BJ (cell line): ENCODE measurements around the gene ANKS1A. TPM values are rescaled to one million over a fixed set of nuclear protein-coding genes. Genes with fewer than 3 reads are reported as not detected.

Experiments
- CTCF ChIA-PET: fragments of 350-600 bp; formaldehyde crosslinking; extraction: SDS; loops from one replicate; lab custom pipeline; 2021; ENCODE audit warnings: antibody characterized with exemption, inconsistent platforms; lab: Yijun Ruan, JAX
- POLR2A ChIA-PET: fragments of 300-600 bp; sonication (Branson Sonifier 250); formaldehyde crosslinking; extraction: SDS; loops from one replicate; lab custom pipeline; 2021; ENCODE audit warnings: antibody characterized with exemption; lab: Charles Lee
- DNase-seq: peaks from one replicate; pipeline ENCODE4 v3.0.0-alpha.2; 2011; ENCODE audit warnings: low read depth
- H3K27me3 ChIP-seq: 2 replicates; pipeline ENCODE4 v1.6.0; 2011; ENCODE audit warnings: low read length; ENCODE audit not compliant: control insufficient read depth, insufficient read depth
- H3K36me3 ChIP-seq: 2 replicates; pipeline ENCODE4 v1.5.1; 2011; ENCODE audit warnings: low read length; ENCODE audit not compliant: control insufficient read depth, insufficient read depth
- H3K4me3 ChIP-seq: 2 replicates; pipeline ENCODE4 v1.5.1; 2011; ENCODE audit warnings: low read depth, mild to moderate bottlenecking, control low read depth, low read length
- polyA plus RNA-seq: library from polyadenylated mRNA; depleted of rRNA; stranded (reverse); fragments of >200 nt; gene quantifications from 2 replicates; pipeline ENCODE4 v1.2.3, GENCODE V29; 2011
- TF ChIP-seq, protein P1 (sequence below): IDR thresholded peaks from 2 replicates; pipeline ENCODE4 v1.5.1; 2011; ENCODE audit warnings: low read depth, mild to moderate bottlenecking, control low read depth, inconsistent platforms, low read length, moderate library complexity; ENCODE audit not compliant: insufficient read depth

ANKS1A gene
- polyA plus RNA-seq, 1 experiment: 4.2 TPM

DNA sequence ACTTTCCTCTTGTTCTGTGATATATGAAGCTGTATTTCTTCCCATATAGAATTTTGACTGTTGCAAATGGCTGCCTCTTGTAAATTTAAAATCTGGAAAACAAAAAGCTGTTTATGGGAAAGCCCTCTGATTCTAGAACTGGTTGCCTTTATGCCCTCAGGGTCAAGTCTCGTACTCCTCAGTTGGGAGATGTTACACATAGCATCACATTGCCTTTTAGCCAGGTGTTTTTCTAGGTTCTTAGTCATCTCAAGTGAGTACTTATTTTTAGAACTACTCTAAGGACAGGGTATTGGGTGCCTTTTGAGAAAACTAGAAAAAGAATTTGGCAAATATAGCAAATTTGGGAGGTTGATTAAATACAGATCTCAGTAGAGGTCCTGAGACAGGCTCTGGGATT, 58.5 kb downstream of the ANKS1A start:
- POLR2A ChIA-PET: no interaction called here
- no peaks in the 10 kb centered on the region for H3K36me3 ChIP-seq
- no peak for DNase-seq
- TF ChIP-seq, protein P1, sequence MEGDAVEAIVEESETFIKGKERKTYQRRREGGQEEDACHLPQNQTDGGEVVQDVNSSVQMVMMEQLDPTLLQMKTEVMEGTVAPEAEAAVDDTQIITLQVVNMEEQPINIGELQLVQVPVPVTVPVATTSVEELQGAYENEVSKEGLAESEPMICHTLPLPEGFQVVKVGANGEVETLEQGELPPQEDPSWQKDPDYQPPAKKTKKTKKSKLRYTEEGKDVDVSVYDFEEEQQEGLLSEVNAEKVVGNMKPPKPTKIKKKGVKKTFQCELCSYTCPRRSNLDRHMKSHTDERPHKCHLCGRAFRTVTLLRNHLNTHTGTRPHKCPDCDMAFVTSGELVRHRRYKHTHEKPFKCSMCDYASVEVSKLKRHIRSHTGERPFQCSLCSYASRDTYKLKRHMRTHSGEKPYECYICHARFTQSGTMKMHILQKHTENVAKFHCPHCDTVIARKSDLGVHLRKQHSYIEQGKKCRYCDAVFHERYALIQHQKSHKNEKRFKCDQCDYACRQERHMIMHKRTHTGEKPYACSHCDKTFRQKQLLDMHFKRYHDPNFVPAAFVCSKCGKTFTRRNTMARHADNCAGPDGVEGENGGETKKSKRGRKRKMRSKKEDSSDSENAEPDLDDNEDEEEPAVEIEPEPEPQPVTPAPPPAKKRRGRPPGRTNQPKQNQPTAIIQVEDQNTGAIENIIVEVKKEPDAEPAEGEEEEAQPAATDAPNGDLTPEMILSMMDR: no peak
- CTCF ChIA-PET: no interaction called here
- no peaks in the 10 kb centered on the region for H3K27me3 ChIP-seq
- no peak overlapping the region for H3K4me3 ChIP-seq

DNA sequence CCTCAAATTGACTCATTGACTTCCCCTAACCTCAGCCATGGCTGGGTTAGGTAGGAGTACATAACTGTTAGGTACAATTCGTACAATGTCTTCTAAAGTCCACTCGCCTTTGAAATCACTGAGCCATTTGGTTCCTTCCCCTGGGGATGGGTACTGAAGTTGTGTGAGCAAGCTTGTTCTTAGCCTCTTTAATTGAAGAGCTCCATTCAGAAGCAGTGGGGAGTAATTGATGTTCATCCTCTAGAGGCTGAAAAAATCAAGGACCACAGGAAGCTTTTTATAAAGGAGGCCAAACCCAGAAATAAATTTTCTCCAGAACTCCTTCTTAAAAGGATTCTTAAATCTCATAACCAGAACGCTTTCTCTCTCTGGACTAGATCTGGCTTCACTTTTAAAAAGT, 60.6 kb downstream of the ANKS1A start:
- ChIA-PET POLR2A (no interaction called here), CTCF (interaction anchor here (0.7 kb wide), 1 partner anchor 15 kb away, joined by 3 read pairs; no protein-coding TSS in a partner anchor)
- no peaks in the 10 kb centered on the region for H3K27me3 ChIP-seq
- H3K36me3 ChIP-seq: no peaks in the 10 kb centered on the region
- TF ChIP-seq, protein P1: no peak
- DNase-seq: no peak
- no peak overlapping the region for H3K4me3 ChIP-seq

DNA sequence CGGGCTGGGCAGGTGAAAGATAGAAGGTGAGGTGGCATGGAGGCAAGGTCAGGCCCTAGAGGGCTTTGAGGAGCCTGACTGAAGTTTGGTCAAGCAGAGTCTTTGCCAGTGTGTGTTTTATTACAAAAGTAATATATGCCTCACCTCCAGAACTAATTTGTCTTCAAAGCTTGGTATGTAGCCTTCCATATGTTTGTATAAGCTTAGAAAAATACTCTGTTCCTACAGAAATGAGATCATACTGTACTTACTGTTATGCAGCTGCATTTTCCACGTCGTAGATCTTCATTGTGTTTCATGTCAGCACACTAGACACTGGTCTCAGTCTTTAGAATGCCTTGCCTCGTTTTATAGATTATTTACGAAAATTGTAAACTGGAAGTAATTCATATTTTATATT, 61.8 kb downstream of the ANKS1A start:
- DNase-seq: no peak
- TF ChIP-seq, protein P1: no peak
- Histone ChIP-seq H3K4me3 (no peak overlapping the region), H3K36me3 (no peaks in the 10 kb centered on the region), H3K27me3 (no peaks in the 10 kb centered on the region)
- POLR2A ChIA-PET: no interaction called here
- CTCF ChIA-PET: no interaction called here

DNA sequence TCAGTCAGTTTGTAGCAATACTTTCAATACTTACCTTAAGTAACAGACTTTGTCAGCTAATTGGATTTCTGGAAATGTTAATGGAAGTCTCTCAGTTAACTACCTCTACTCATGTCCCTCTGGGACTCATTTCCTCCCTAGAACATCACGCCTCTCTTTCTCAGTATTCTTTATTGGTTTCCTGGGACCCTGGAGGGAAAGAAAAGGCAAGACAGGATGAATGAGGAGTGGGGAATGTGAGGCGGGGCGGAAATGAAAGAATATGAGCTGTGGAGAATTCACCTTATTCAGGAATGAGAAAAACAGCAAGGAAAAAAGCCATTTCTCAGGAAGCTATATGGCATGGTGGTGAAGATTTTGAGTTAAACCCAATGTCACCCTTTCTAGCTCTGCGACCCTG, 62.7 kb downstream of the ANKS1A start:
- ChIA-PET CTCF (interaction anchor here (0.6 to 1.0 kb wide), 2 partner anchors 188 to 1320 kb away, joined by 3 read pairs; no protein-coding TSS in a partner anchor), POLR2A (no interaction called here)
- H3K4me3 ChIP-seq: no peak overlapping the region
- DNase-seq: no peak
- TF ChIP-seq, protein P1: no peak
- H3K36me3 ChIP-seq: no peaks in the 10 kb centered on the region
- H3K27me3 ChIP-seq: no peaks in the 10 kb centered on the region

DNA sequence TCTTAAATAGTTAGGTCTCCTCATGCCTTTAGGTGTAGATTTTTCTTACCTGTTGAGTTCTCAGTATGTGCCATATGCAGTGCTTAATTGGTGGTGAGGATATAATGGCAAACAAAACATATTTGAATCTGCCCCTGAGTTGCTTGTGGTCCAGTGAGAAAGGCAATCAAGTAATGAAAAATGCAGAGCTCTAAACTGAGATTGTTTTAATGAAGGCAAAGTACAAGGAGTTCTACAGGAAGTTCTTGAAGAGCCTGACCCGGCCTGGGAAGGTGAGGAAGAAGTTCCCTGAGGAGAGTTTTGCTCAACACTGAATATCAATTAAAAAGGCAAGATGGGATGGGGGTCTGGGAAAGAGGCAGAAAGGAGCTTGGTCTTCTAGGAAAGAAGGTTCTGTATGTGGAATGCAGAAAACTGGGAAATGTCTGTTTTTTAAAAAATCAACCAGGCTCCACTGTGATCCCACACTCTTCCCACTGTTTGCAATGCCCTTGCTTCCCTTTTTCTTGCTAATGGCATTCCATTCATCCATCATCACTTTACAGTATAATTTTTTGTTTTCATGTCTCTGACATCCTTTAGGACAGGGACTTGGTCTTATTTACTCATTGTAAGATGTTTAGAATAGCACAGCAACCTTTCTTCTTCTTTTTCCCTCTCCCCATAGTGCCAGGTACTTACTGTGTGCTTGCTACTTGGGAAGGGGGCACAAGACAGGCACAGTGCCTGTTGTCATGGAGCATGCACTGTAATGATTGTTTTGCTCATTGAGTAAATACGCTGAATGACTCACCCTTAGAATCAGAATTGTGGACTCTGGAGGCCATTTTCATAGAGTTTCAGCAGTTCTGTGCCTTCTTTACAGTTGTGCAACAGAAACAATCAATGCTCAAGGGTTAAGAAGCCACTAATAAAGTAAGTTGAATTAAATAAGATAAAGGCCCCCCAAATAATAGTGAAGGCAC, 64.3 kb downstream of the ANKS1A start:
- Histone ChIP-seq H3K4me3 (no peak overlapping the region), H3K36me3 (no peaks in the 10 kb centered on the region), H3K27me3 (no peaks in the 10 kb centered on the region)
- CTCF ChIA-PET: interaction anchor here (0.5 to 1.1 kb wide), 2 partner anchors 36 to 825 kb away, joined by 3 to 4 read pairs; no protein-coding TSS in a partner anchor
- peak; percentile 24 for DNase-seq
- POLR2A ChIA-PET: no interaction called here
- TF ChIP-seq, protein P1: no peak
